A204.1 (cell line): ENCODE measurements around the gene BIN2.

Source experiments
- FAIRE-seq: peaks from 2 replicates; lab custom pipeline; 2012; peaks lifted over from hg19 to GRCh38; lab: Jason Lieb, UNC

Gene BIN2

DNA sequence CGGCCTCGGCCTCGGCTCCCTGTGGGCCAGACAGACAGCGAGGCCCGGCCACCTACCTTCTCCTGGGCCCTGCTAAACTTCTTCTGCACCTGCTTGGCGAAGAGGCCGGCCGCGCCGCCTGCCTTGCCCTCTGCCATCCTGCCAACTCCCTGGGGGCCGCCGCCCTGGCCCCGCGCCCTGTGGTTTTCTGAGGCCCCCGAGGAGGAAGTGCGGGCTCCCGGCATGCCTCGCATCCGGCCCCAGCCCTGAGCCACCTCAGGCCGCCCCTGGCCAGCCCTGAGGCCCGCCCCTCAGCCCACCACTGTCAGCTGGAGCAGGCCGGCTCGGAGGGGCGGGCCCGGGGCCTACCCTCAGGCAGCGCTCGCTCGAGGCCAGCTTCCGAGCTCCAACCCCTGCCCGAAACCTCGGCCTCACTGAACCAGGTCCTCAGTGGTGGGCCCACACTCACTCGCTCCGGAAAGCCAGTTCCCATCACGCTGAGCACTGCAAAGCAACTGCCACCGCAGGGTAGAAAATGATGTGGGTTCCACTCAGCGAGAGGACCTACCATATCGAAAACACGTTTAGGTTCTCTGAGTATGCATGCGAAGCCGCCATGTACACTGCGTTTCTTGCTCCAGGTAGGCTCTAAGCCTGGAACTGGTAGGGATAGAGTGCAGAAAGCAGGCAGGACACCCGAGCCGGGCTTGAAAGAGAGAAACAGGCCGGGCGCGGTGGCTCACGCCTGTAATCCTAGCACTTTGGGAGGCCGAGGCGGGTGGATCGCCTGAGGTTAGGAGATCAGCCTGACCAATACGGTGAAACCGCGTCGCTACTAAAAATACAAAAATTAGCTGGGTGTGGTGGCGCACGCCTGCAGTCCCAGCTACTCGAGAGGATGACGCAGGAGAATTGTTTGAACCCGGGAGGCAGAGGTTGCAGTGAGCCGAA, at the start of gene BIN2:
TSS of gene BIN2 (minus strand) at position 209 of the 930 bp plus-strand sequence. CDS start at position 137, 72 bp downstream.
- FAIRE-seq: no peak

GRCh38 chr12:51373187-51373586, 49.2 kb upstream of the BIN2 start:
- FAIRE-seq: no peak

DNA sequence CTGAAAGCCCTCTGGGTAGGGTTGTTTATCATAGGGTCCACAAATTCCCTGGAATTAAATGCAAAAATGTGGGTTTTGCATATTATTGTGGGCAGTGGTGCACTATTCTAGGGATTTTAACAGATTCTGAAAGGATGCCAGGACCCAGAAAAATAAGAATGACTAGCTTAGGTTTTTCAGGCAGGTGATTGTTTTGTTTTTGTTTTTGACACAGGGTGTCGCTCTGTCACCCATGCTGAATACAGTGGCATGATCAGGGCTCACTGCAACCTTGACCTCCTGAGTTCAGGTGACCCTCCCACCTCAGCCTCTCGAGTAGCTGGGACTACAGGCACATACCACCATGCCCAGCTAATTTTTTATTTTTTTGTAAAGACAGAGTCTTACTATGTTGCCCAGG, 48.0 kb upstream of the BIN2 start:
- no peak for FAIRE-seq

DNA sequence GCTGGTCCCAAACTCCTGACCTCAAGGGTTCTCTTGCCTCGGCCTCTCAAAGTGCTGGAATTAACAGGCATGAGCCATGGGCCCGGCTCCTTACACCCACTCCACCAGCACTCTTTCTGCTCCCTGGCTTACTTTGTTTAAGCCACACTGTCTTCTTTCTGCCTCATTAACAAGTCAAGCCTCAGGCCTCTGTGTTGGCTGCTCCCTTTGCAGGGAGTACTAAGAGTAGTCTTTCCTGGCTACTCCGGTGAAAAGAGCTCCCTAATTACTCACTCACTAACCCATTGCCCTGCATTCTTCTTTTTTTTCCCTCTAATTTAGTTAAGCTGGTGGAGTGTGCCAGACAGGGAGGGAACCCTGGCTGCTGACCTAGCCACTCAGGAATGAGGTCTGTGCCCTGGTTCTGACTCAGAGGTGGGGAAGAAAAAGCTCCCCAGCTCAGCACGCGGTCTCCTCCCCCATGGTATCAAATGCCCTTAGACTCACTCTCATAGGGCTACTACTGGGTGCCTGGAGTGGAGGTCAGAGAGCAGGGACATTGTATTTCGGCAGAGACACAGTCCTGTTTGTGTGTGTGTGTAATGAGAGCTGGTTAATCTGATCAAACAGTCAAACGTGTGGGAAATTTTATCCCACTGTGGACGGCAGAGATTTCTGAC, 47.5 kb upstream of the BIN2 start:
- no peak for FAIRE-seq

DNA sequence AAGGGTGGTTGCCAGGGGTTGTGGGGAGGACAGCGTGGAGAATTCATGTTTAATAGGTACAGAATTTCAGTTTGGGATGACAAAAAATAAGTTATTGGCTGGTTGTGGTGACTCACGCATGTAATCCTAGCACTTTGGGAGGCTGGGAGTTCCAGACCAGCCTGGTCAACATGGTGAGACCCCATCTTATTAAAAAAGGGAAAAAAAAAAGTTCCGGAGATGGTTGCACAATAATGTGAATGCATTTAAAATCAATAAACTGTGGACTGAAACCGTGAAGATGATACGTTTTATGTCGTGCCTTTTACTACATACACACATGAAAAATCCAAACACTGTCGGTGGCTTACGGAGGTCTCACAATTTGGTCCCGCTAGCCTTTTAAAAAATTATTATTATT, 46.7 kb upstream of the BIN2 start:
- no peak for FAIRE-seq

- FAIRE-seq: no peak
Observed at GRCh38 chr12:51369581-51369980, 45.6 kb upstream of the BIN2 start.

GRCh38 chr12:51368640-51369517, 44.9 kb upstream of the BIN2 start:
- FAIRE-seq: no peak

DNA sequence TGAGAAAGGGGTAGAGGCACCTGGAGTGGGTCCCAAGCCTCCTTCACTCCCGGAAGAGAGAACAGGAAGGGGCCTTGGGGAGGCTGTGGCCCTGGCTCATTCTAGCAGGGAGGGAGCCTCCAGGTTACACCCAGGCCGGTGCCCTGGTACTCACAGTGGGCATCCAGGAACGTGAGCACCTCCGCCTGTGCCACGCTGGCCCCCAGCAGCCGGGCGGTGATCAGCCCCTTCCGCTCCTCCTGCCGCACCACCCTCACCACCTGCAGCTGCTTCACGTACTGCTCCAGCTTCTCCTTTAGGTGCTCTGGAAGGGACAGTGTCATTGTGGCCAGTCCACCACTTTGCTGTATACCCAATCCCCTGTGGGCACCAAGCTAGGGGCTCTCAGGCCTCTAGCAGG, 41.3 kb upstream of the BIN2 start:
- no peak for FAIRE-seq

DNA sequence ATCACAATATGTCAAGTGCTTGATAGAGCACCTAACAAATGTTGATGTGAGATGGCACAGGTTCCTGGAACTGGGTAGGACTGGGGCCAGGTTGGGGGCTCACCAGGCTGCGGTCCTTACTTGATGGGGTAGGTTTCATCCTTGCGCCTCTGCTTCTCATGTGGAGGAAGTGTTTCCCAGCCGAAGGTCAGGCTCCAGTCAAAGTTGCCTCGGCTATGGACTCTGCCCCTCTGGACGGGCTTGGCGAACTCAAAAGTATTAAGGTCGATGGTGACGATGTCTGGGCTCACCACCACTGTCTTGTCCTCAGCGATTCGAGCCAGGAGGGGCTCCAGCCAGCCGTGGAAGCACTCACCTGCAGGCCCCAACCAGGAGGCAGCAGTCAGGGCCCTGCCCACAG, 40.0 kb upstream of the BIN2 start:
- no peak for FAIRE-seq

DNA sequence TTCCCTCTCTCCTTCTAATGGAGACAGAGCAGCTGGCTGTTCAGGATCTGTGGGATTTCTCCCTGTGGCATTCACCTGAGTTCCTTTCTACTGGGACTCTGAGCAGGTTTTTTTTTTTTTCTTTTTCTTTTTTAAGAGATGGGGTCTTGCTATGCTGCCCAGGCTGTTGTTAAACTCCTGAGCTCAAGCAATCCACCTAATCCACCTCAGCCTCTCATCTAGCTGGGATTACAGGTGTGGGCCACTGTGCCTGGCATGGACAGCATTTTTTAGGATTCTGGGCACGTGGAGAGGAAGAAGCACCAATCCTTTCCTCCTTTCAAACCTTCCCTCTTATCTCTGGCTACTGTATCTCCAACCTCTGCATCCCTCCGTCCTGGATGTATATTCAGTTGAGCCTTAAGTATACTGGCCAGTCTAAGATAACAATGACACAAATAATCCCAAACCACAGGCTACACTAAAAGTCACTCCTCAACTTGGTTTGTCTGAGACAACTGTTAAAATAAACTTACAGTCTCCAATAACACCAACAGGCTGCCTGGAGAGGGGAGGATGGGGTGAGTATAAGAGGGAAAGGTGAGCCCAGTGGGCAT, 38.9 kb upstream of the BIN2 start:
- FAIRE-seq: no peak

DNA sequence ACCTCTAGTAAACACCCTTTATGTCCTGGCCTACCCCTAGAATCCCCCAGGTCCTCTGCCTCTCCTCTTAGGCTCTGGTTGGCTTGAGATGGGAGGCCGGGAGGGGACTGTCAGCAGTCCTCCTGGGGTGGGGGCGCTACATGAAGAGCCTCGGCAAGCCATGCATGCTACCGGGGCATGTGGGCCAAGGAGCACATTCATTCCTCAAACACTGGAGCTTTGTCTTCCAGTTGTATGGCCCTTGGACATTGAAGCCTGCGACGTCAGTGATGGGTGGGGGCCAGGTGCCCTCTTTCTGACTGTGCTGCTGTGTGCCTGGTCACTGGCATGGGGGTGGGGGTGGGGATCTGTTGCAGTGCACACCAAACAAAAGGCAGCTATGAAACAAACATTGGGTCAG, 38.3 kb upstream of the BIN2 start:
- no peak for FAIRE-seq

GRCh38 chr12:51361161-51362016, 37.4 kb upstream of the BIN2 start:
- no peak for FAIRE-seq

DNA sequence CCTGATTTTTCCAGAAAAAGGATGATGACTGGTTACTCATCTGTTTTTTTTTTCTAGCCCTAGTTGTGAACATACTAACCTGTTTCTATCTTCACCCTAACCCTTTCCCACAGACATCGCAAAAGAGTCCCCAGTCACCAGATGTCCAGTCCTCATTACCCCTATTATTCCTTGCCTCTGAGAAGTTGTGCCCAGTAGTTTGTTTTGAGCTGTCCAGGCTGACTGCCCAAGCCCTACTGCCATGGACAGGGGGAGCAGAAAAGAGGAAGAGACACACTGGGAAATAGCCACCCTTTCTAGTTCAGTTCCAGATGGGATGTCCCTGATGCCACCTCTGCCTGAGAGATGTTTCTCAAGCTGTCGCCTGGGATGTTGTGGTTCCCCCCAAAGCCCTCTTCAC, 36.3 kb upstream of the BIN2 start:
- no peak for FAIRE-seq

DNA sequence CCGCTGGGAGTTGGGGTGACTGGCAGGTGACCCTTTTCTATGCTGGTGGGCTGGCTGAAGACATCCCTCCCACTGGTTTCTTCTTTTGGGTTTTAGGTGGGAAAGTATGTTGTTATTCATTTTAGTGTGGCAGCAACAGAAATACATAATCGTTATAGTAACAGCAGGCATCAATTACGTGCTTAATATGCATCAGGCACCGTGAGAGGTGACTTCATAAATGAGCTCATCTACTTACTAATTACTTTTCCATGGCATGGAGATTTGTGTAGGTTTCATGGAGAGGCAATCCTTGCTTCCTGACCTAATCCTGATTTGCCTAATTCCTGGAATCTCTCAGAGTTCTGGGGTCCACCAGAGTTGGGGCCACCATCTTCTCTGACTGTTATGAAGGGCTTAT, 35.9 kb upstream of the BIN2 start:
- FAIRE-seq: no peak

- no peak for FAIRE-seq
Observed at GRCh38 chr12:51358496-51358895, 34.5 kb upstream of the BIN2 start.

- no peak for FAIRE-seq
Observed at GRCh38 chr12:51357374-51358047, 33.5 kb upstream of the BIN2 start.

DNA sequence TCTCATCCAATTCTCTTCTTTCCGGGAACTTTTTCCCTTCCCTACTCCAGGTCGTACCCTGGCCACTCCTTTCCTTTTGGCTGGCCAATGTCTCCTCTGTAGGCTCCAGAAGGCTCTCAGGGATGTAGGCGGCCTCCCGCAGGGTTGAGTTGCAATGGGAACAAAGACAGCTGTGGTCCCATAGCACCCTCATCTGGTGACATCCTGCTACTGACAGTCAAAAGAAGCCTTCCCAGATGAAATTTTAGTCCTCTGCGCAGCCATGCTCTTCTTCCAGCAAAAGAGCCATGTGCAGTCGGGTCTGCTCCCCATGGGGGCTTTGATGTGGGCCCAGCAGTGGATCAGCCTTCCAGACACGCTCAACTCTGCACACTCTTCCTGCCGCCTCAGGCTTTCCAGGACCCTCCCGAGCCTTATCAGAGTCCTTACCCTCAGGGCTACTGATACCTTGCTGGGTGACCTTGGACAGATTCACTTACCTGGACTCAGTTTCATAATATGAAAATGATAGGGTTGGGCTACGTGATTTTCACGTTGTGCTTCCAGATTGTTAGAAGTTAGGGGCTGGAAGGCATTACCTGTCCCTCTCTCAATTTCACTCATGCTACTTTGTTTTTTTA, 28.0 kb upstream of the BIN2 start:
- no peak for FAIRE-seq

GRCh38 chr12:51349026-51349425, 25.1 kb upstream of the BIN2 start:
- no peak for FAIRE-seq

GRCh38 chr12:51348116-51348515, 24.1 kb upstream of the BIN2 start:
- FAIRE-seq: no peak

GRCh38 chr12:51346581-51346980, 22.6 kb upstream of the BIN2 start, which contains the start of gene CELA1:
CELA1 (minus strand) TSS chr12:51346679; CDS start chr12:51346638, 41 bp downstream.
- FAIRE-seq: no peak
